8988T (cell line): ENCODE measurements around the gene SLC16A10.
"Not testable (repeated sequence)": the region's sequence is repeated elsewhere in the genome, so short reads cannot be mapped to it uniquely, and the experiment has no call there.

Experiments
- DNase-seq: peaks from one replicate; pipeline ENCODE4 v3.0.0; 2011

The SLC16A10 gene

GRCh38 chr6:111189666-111190210, 102.4 kb downstream of the SLC16A10 start:
- DNase-seq: not testable (repeated sequence)

GRCh38 chr6:111190637-111191036, 103.3 kb downstream of the SLC16A10 start:
- no peak for DNase-seq

- DNase-seq: not testable (repeated sequence)
These were observed 103.8 kb downstream of the SLC16A10 start for GRCh38 chr6:111191136-111191535.

DNA sequence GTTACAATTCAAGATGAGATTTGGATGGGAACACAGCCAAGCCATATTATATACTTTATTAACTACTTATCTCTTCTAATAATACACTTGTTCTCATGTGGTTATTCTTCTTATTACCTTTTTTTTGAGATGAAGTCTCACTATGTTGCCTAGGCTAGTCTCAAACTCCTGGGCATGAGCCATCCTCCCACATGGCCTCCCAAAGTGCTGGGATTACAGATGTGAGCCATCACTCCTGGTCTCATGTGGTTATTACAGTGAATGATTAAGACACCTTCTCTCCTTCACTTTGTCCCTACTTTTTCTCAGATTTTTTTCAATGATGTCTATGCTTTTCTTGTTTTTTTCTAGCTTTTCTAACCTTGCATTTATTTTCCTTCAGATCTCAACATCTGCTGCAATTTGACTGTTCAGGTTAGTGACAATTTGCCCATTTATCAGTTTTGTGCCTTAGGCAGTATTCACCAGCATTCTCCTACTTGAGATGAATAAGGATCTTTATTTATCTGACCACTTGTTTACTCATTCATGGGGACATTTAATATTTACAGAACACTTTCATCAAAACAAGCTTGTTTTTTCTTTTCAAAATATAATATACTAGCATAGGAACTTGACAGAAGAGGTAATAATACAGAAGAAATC, 105.7 kb downstream of the SLC16A10 start:
- DNase-seq: no peak

- no peak for DNase-seq
These were observed 108.4 kb downstream of the SLC16A10 start for GRCh38 chr6:111195656-111196055.

DNA sequence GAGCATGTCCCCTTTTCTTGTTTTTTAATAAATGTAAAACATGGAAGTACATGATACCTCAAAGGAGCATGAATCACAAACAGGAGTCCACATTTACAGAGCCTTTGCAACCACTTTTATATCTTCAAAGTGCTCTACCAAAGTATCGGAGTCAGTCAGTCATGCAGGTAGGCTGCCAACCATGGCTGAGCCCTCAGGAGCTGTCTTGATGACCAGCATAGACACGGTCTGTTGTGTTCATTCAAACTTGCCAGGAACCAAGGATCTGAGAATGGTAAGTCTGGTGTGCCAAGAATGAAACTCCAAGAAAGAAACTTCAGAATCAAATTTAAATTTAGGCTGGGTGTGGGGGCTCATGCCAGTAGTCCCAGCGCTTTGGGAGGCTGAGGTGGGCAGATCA, 111.5 kb downstream of the SLC16A10 start:
- DNase-seq: no peak

DNA sequence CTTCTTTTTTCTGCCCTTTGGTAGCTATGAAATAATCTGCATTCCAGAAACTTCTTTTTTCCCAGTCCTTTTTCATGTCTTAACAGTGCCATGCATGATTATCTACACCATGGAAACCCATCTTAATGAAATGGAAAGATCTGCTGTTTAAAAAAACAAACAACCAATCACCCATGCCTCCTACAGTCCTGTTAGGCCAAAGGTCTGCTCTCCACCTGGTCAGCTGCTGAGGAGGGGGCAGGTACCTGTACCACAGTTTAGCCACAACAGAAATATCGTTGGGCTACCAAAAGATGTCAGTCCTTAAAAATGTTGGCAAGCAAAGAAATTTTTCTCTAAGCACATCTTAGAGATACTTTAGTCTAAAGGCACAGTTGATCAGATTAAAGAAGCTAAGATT, 112.6 kb downstream of the SLC16A10 start:
- DNase-seq: no peak

DNA sequence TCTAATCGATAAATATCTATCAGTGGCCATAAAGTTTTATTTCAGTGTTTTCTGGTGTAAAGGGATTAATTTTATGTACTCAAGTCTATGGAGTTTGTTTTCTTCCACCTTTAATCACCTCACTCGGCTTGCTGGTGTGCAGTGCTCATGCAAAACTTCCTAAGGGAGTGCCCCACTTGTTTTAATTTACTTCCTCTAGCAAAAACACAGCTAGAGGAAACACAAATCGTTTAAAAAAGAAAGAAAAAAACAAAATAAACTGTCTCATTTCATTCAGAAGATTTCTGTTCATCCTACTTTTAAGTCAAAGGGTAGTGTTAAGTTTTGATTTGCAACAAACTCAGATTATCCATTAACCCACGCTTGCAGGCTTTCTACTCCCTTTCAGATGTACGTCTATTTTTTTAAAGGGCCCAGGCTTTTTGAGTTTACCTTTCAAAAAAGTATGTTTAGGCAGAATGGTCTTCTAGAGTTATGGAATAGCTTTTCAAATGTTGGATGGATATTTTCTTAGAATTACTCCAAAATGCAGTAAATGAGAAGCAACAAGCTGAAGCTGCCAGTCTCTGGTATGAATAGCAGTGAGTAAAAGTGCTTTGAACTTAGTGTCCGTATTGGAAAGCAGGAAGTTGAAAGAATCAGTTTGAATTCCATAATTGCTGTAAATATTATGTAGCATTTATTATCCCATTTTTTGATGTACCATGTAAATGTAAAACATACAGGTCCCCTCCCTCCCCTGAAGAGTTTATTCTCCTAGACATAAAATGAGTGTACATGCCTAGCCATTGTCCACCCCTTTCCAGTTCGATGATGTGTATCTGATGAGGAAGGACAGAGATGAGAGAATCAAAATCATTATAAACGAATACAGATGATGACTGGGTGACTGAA, 113.3 kb downstream of the SLC16A10 start:
- no peak for DNase-seq

DNA sequence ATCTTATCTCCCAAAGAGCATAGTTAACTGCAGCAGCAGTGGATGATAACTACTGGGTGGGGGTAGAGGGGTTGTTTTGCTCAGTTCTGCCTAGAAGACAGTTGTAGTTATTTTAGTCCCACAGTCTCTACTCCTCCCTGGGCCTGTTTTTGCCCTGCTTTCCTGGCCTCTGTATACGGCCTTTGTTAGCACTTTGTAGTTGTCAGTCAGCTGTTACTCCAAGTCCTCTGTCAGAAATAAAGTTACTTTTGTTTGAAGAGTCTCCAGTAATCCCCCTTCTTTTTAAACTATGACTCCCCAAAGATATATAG, 113.9 kb downstream of the SLC16A10 start:
- DNase-seq: no peak

- DNase-seq: no peak
These were observed 114.5 kb downstream of the SLC16A10 start for GRCh38 chr6:111201764-111202163.

DNA sequence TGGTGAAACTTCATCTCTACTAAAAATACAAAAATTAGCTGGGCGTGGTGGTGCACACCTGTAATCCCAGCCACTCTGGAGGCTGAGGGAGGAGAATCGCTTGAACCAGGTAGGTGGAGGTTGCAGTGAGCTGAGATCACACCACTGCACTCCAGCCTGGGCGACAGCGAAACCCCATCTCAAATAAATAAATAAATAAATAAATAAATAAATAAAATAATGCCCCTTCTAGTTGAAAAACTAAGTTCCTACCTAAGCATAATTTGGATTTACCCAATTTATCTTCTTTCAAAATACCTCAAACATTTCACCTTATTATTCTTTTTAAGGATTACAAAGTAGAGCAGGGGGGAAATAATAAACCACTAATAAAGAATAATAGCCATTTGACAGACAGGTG, 116.2 kb downstream of the SLC16A10 start:
- DNase-seq: not testable (repeated sequence)

DNA sequence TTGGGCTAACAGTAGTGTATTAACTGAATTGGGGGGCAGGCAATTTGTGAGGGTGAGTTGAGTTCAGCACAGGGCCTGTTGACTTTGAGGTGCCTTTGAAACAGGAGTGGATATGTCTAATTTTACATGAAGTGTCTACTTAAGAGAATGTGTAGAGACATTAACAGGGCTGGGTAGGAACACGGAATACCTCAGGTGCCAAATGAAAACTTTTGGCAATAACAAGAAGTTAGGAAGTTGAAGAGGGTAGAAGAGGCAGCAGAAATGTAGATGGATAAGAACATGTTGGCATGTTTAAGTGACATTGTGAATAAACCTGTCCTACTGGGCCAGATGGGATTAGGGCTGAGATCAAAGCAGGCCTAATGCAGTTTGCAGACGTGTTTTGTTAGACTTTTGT, 117.0 kb downstream of the SLC16A10 start:
- DNase-seq: no peak

GRCh38 chr6:111204881-111205280, 117.6 kb downstream of the SLC16A10 start:
- DNase-seq: no peak

DNA sequence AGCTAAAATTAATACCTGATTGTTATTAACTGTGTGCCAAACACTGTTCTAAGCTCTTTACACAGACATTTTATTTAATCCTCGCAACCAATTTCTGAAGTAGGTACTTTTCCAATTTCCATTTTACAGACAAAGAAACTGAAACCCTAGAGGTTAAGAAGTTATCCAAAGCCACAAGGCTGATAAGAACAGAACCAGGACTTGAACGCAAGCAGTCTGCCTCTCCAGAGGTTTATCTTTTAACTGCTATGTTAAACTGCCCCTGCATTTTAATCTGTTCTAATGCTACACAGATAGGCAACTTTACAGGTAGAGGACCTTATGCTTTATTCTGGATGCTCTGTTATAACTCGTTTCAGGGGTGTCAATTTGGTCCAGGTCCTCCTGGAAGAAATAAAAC, 118.2 kb downstream of the SLC16A10 start:
- DNase-seq: no peak

DNA sequence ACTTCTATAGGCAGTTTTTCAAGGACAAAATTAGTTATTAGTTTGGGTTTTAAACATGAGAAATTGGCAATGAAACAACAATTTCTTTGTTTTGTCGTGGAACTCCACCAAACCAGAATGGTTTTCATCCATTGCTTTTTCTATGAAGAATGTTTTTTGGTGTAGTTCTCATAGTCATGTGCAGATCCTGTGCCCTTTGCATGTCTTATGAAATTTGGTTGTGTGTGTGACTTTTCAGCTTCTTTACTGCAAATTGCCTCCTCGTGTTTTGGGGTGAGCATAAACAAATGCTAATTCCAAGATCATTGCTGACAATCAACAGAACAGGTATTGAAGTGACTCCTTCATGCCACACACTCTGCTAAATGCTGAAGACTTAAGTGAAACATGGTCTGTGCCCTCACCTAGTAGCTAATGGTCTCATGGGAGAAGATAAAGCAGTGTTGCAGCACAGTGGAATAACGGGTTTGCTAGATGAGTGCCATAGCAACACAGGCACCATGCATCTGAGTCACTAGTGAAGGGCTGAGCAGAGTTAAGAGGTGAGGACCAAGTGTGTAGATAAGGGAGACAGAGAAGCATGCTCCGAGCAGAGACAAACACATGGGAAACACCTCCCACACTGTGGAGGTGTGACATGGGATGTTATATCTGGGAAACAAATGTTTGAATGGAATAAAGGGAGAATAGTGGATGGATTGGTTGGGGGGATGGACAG, 120.0 kb downstream of the SLC16A10 start:
- DNase-seq: no peak

GRCh38 chr6:111208933-111209332, 121.6 kb downstream of the SLC16A10 start:
- no peak for DNase-seq

DNA sequence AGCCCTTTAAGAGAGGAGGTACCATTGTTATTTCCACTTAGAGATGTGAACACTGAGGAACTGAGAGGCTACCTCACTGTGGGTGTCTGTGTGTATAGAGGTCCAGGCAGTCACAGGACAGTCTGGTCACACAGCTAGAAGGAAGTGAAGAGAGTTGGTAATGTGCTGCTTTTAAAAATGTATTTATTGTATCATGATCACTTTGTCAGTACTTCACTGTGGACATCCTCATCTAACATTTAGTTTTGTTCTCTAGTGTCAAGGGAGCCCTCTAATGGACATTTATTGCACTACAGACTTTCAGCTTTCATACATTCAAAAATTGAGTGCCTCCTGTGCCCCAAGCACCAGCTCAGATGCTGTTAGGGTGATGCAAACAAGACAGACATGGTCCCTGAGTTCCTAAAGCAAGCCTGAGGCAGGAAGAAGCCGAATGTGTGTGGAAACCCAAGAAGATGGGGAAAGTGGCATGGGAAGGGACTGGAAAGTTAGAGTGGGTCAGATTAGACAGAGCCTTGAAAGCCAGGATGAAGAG, 123.0 kb downstream of the SLC16A10 start:
- peak; percentile 56 for DNase-seq

DNA sequence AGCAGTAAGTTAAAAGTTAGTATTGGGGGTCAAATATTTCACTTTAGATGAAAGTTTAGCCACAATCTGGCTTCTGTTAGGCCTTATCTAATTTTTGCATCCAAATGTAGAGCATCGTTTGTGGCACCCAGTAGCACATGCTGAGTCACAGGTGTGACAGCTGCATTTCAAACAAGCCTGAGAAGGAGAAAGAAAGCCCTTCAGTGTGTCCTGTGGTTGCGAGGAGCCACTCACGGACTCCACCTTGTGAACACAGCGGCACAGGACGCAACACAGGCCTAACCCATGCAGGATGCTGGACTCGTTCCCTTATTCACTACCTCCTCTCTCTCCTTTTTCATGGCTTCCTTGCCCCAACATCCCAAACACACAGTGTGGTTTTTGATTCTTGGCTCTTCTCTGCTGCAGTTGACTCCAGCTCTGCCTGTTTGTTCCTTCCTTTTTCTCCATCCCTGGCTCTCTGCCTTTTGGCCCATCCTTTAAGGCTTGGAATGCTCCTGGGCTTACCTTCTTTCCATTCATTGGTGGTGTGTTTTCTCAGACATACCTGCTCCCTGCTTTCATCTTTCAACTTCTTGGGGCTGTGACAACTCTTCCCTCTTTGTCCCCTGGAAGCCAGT, 124.2 kb downstream of the SLC16A10 start:
- no peak for DNase-seq

DNA sequence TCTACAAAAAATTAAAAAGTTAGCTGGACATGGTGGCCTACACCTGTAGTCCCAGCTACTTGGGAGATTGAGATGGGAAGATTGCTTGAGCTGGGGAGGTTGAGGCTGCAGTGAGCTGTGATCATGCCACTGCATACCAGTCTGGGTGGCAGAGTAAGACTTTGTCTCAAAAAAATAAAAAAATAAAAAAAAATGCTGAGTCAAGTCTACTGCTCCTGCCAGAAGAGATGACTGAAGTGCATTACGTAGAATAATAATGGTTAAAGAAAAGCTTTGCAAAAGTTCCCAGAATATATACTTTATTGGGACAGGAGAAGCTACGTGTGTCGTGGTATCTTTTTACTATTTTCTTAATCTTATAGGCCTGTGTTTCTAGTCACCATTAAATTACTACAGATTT, 125.3 kb downstream of the SLC16A10 start:
- DNase-seq: no peak

- no peak for DNase-seq
These were observed 127.8 kb downstream of the SLC16A10 start for GRCh38 chr6:111215131-111215530.

DNA sequence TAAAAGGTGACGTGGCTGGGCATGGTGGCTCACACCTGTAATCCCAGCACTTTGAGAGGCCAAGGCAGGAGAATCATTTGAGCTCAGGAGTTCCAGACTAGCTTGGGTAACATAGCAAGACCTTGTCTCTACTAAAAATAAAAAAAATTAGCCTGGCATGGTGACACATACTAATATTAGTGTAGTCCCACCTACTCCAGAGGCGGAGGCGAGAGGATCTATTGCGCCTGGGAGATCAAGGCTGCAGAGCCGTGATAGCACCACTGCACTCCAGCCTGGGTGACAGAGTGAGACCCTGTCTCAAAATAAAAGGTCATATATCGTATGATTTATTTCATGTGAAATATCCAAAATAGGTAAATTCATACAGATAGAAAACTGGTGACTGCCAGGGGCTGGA, 132.5 kb downstream of the SLC16A10 start:
- no peak for DNase-seq

GRCh38 chr6:111220383-111221031, 133.2 kb downstream of the SLC16A10 start:
- DNase-seq: no peak
